Endothelial cell of umbilical vein (primary cell): Measurements from ENCODE around the gene SUSD6.

Source experiments
- FOS ChIP-seq: IDR thresholded peaks from 2 replicates; pipeline ENCODE4 v1.6.1; 2011; ENCODE audit warnings: mild to moderate bottlenecking, low read length, moderate library complexity, borderline replicate concordance; ENCODE audit not compliant: insufficient read depth
- MYC ChIP-seq: IDR thresholded peaks from one replicate; pipeline ENCODE4 v1.6.1; 2011; ENCODE audit warnings: mild to moderate bottlenecking, low read depth, low read length
- POLR2A ChIP-seq: IDR thresholded peaks from 2 replicates; pipeline ENCODE4 v1.6.1; 2012; ENCODE audit warnings: low read depth, mild to moderate bottlenecking, control low read depth, low read length
- TF ChIP-seq, protein P1 (sequence below), 2 donors: IDR thresholded peaks; 1 replicate in 1 of 2; 2 replicates in 1 of 2; pipeline ENCODE4 v1.5.1; 2011; ENCODE audit warnings: low read length in 2 of 2, mild to moderate bottlenecking in 2 of 2, moderate library complexity in 2 of 2, control low read depth in 1 of 2, inconsistent platforms in 1 of 2, low read depth in 1 of 2; ENCODE audit not compliant: insufficient read depth in 1 of 2; ENCODE audit errors: extremely low read depth in 1 of 2

DNA sequence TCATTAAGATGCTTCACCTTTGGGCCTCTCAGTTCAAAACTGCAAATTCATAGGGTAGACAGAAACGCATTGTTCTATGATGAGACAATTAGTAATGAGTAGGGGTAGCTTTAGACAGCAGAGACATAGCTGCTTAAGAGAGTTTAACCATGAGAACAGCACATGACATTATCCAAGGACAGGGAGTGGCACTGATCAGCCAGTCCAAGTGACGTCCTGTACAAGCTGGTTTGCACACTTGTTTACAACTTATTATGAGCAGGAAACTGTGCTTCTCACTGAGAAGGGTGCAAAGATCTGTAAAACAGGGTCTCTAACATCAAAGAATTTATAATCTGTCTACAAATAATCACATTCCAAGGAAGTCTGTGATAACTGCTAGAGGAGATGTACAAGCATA lies 144.4 kb downstream of the SUSD6 start:
- TF ChIP-seq, protein P1, sequence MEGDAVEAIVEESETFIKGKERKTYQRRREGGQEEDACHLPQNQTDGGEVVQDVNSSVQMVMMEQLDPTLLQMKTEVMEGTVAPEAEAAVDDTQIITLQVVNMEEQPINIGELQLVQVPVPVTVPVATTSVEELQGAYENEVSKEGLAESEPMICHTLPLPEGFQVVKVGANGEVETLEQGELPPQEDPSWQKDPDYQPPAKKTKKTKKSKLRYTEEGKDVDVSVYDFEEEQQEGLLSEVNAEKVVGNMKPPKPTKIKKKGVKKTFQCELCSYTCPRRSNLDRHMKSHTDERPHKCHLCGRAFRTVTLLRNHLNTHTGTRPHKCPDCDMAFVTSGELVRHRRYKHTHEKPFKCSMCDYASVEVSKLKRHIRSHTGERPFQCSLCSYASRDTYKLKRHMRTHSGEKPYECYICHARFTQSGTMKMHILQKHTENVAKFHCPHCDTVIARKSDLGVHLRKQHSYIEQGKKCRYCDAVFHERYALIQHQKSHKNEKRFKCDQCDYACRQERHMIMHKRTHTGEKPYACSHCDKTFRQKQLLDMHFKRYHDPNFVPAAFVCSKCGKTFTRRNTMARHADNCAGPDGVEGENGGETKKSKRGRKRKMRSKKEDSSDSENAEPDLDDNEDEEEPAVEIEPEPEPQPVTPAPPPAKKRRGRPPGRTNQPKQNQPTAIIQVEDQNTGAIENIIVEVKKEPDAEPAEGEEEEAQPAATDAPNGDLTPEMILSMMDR (IDR thresholded peaks at IDR 0.05; ENCODE audit: extremely low read depth in 1 of 2, insufficient read depth in 1 of 2, low read depth in 1 of 2, low read length in 2 of 2), result no peak
- TF ChIP-seq POLR2A (no peak), FOS (no peak), MYC (no peak)
